ENCODE measurements around the gene KAT8.

DNA sequence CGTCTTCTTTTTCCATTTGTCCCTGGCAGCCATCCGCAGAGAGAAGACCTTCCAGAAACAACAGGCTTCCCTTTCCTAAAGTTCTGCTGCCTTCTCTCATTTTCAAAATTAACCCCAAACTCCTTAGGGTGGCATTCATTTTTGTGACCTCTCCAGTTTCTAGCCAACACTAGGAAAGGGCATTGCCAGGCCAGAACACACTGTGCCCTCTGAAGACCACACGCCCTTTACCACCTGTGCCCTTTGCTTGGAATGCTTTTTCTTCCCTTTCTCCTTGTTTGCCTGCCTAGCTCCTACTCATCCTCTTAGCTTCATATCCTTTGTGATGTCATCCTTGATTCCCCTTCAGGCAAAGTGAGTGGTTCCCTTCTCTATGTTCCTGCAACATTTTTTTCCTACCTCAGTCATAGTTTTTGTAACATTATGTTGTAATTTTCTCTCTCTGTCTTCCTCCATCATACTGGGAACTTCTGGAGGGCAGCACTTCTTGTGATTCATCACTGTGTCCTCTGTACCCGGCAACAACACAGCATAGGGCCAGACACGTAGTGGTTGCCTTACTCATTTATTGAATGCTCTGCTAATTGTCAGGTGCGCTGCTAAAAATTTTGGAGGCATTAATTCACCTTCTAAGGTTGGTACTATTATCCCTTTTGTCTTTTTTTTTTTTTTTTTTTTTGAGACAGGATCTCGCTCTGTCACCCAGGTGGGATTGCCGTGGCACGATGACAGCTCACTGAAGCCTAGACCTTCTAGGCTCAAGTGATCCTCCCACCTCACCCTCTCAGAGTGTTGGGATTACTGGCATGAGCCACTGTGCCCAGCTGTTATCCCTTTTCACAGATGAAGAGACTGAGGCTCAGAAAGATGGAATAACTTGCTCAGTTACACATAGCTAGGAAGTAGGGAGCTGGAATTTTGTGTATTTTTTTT lies 1.0 kb downstream of the KAT8 start:
- TF ChIP-seq SIN3A (IDR thresholded peaks at IDR 0.05; ENCODE audit: borderline replicate concordance in 2 of 2, control insufficient read depth in 1 of 2, low read depth in 2 of 2, low read length in 2 of 2) (no peak), NFE2L1 (tag; IDR thresholded peaks at IDR 0.05; ENCODE audit: borderline replicate concordance, low read depth) (no peak), MYC (IDR thresholded peaks at IDR 0.05; ENCODE audit: low read depth, low read length) (no peak), MYC (CRISPR knock-in tag; IDR thresholded peaks at IDR 0.05; ENCODE audit: borderline replicate concordance, low read depth) (no peak)
- TF ChIP-seq, protein P1, sequence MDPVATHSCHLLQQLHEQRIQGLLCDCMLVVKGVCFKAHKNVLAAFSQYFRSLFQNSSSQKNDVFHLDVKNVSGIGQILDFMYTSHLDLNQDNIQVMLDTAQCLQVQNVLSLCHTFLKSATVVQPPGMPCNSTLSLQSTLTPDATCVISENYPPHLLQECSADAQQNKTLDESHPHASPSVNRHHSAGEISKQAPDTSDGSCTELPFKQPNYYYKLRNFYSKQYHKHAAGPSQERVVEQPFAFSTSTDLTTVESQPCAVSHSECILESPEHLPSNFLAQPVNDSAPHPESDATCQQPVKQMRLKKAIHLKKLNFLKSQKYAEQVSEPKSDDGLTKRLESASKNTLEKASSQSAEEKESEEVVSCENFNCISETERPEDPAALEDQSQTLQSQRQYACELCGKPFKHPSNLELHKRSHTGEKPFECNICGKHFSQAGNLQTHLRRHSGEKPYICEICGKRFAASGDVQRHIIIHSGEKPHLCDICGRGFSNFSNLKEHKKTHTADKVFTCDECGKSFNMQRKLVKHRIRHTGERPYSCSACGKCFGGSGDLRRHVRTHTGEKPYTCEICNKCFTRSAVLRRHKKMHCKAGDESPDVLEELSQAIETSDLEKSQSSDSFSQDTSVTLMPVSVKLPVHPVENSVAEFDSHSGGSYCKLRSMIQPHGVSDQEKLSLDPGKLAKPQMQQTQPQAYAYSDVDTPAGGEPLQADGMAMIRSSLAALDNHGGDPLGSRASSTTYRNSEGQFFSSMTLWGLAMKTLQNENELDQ (CRISPR knock-in tag; IDR thresholded peaks at IDR 0.05; ENCODE audit: borderline replicate concordance), result no peak
